GM12878 (cell line): ENCODE measurements around the gene HPX. TPM values are rescaled to one million over a fixed set of nuclear protein-coding genes. Genes with fewer than 3 reads are reported as not detected.

Experiments used
- ATAC-seq: fragments of 200-7000 bp; cut with Tn5 transposase; 3 replicates; pipeline ENCODE4 v1.9.1; 2020; ENCODE audit warnings: mild to moderate bottlenecking, moderate library complexity
- BruUV-seq: library from RNA; stranded (reverse); fragments of 400-500 nt; replicated peaks from 2 replicates; lab custom pipeline; 2021; lab: Mats Ljungman, UMichigan
- CTCF ChIA-PET: fragments of 300-600 bp; sonication (Branson Sonifier 250); formaldehyde crosslinking; extraction: SDS; loops from one replicate; lab custom pipeline; 2021; ENCODE audit warnings: inconsistent platforms; lab: Yijun Ruan, JAX
- POLR2A ChIA-PET: fragments of 350-600 bp; formaldehyde crosslinking; extraction: SDS; loops from one replicate; lab custom pipeline; 2021; ENCODE audit warnings: inconsistent platforms; lab: Charles Lee
- RAD21 ChIA-PET: fragments of 300-600 bp; sonication (Branson Sonifier 250); formaldehyde crosslinking; loops from one replicate; lab custom pipeline; 2023; ENCODE audit warnings: antibody characterized with exemption; ENCODE audit not compliant: unreplicated experiment; lab: Charles Lee
- SMC1A ChIA-PET: fragments of 300-600 bp; sonication (Branson Sonifier 250); formaldehyde crosslinking; loops from one replicate; lab custom pipeline; 2023; ENCODE audit not compliant: unreplicated experiment, uncharacterized antibody; lab: Charles Lee
- DNase-seq: peaks from one replicate; pipeline ENCODE4 v3.0.0-alpha.2; 2011; ENCODE audit warnings: low read depth, low spot score
- FAIRE-seq: peaks from 3 replicates; lab custom pipeline; 2011; peaks lifted over from hg19 to GRCh38; lab: Jason Lieb, UNC
- H2AFZ ChIP-seq: 2 replicates; pipeline ENCODE4 v1.6.0; 2011; ENCODE audit warnings: low read depth, low read length, control low read depth; ENCODE audit not compliant: control insufficient read depth
- H3K27ac ChIP-seq: 2 replicates; pipeline ENCODE4 v1.5.1; 2011; ENCODE audit warnings: control low read depth; ENCODE audit not compliant: control insufficient read depth, insufficient read depth
- H3K27me3 ChIP-seq, 2 experiments: replicated peaks in 1 of 2; 2 replicates each; pipeline versions ENCODE4 v1.6.0 to v1.6.1; 2011; ENCODE audit warnings: low read length in 1 of 2; ENCODE audit not compliant: control insufficient read depth in 2 of 2, insufficient read depth in 2 of 2
- H3K36me3 ChIP-seq, 2 experiments: 2 replicates each; pipeline ENCODE4 v1.5.1; 2011; ENCODE audit warnings: low read length in 1 of 2; ENCODE audit not compliant: control insufficient read depth in 2 of 2, insufficient read depth in 2 of 2
- H3K4me1 ChIP-seq: 2 replicates; pipeline ENCODE4 v1.6.1; 2011; ENCODE audit warnings: mild to moderate bottlenecking, low read length, moderate library complexity, mixed read lengths; ENCODE audit not compliant: control insufficient read depth, insufficient read depth
- H3K4me2 ChIP-seq: 2 replicates; pipeline ENCODE4 v1.6.0; 2011; ENCODE audit warnings: control low read depth; ENCODE audit not compliant: control insufficient read depth, insufficient read depth
- H3K4me3 ChIP-seq: fragments of 200-600 bp; sonication (generic); 2 replicates; pipeline ENCODE4 v1.5.1; 2016
- H3K79me2 ChIP-seq: 2 replicates; pipeline ENCODE4 v1.6.0; 2011; ENCODE audit warnings: low read length; ENCODE audit not compliant: control insufficient read depth, insufficient read depth
- H3K9ac ChIP-seq: 2 replicates; pipeline ENCODE4 v1.8.0; 2011; ENCODE audit warnings: low read length, control low read depth, mixed read lengths; ENCODE audit not compliant: control insufficient read depth, insufficient read depth
- H3K9me3 ChIP-seq: replicated peaks from 3 replicates; pipeline ENCODE4 v1.5.1; 2011; ENCODE audit warnings: mild to moderate bottlenecking, low read length; ENCODE audit not compliant: control insufficient read depth, insufficient read depth
- H4K20me1 ChIP-seq: 2 replicates; pipeline ENCODE4 v1.6.0; 2011; ENCODE audit not compliant: control insufficient read depth, insufficient read depth
- GATAD2B ChIP-seq: fragments of 450-650 bp; conservative IDR thresholded peaks from 2 replicates; pipeline ENCODE4 v1.6.1; 2017; ENCODE audit warnings: low read depth, mild to moderate bottlenecking, moderate library complexity
- HCFC1 ChIP-seq: fragments of 150-350 bp; IDR thresholded peaks from 2 replicates; pipeline ENCODE4 v1.6.1; 2014; ENCODE audit warnings: low read length
- HDAC6 ChIP-seq: fragments of 200-600 bp; sonication (generic); IDR thresholded peaks from one replicate; pipeline ENCODE4 v1.8.0; 2017; ENCODE audit warnings: antibody characterized with exemption; ENCODE audit not compliant: unreplicated experiment
- MEF2A ChIP-seq: IDR thresholded peaks from 2 replicates; pipeline ENCODE4 v1.6.1; 2011; ENCODE audit warnings: low read depth, mild to moderate bottlenecking, low read length, moderate library complexity; ENCODE audit not compliant: insufficient read depth
- MEF2B ChIP-seq: fragments of 450-650 bp; IDR thresholded peaks from 2 replicates; pipeline ENCODE4 v1.6.1; 2018; ENCODE audit warnings: mild to moderate bottlenecking, moderate library complexity; ENCODE audit not compliant: partially characterized antibody, poor library complexity, severe bottlenecking
- NFYA ChIP-seq: IDR thresholded peaks from 2 replicates; pipeline ENCODE4 v1.6.1; 2011; ENCODE audit warnings: low read depth, mild to moderate bottlenecking, low read length, improper control_type of control experiment, borderline replicate concordance
- NRF1 ChIP-seq: conservative IDR thresholded peaks from 2 replicates; pipeline ENCODE4 v1.6.1; 2011; ENCODE audit warnings: mild to moderate bottlenecking, low read depth, low read length, improper control_type of control experiment
- POLR2AphosphoS2 ChIP-seq: IDR thresholded peaks from 2 replicates; pipeline ENCODE4 v1.6.1; 2011; ENCODE audit warnings: low read depth, mild to moderate bottlenecking, low read length, improper control_type of control experiment, moderate library complexity
- SIN3A ChIP-seq: IDR thresholded peaks from 2 replicates; pipeline ENCODE4 v1.6.1; 2012; ENCODE audit warnings: low read depth, low read length, improper control_type of control experiment
- SMAD1 ChIP-seq: fragments of 450-650 bp; IDR thresholded peaks from 2 replicates; pipeline ENCODE4 v1.6.1; 2018; ENCODE audit warnings: mild to moderate bottlenecking, low read depth; ENCODE audit not compliant: partially characterized antibody
- SPI1 ChIP-seq: IDR thresholded peaks from 2 replicates; pipeline ENCODE4 v1.6.1; 2011; ENCODE audit warnings: low read depth, mild to moderate bottlenecking, low read length, moderate library complexity, borderline replicate concordance; ENCODE audit not compliant: insufficient read depth
- SREBF2 ChIP-seq: IDR thresholded peaks from 2 replicates; pipeline ENCODE4 v1.6.1; 2012; ENCODE audit warnings: mild to moderate bottlenecking, low read length
- STAT1 ChIP-seq: fragments of 450-650 bp; conservative IDR thresholded peaks from 2 replicates; pipeline ENCODE4 v1.6.1; 2014; ENCODE audit warnings: antibody characterized with exemption, mild to moderate bottlenecking
- STAT3 ChIP-seq: IDR thresholded peaks from 2 replicates; pipeline ENCODE4 v1.6.1; 2011; ENCODE audit warnings: low read depth, low read length, improper control_type of control experiment
- TARDBP ChIP-seq: IDR thresholded peaks from 2 replicates; pipeline ENCODE4 v1.6.1; 2016; ENCODE audit warnings: borderline replicate concordance
- YBX1 ChIP-seq: fragments of 450-650 bp; IDR thresholded peaks from 2 replicates; pipeline ENCODE4 v1.6.1; 2016; ENCODE audit warnings: antibody characterized with exemption
- WGBS: methylation state at CpG from one replicate; pipeline ENCODE4 v1.1.6; 2016; ENCODE audit warnings: low lambda C conversion rate; ENCODE audit not compliant: insufficient replicate concordance, insufficient coverage; ENCODE audit errors: missing lambda C conversion rate; 5-methylcytosine and 5-hydroxymethylcytosine counted together
- in situ Hi-C: fragments of 300-500 bp; cut with MboI; formaldehyde crosslinking; loops from 9 replicates; pipeline ENCODE4 v1.14.3; 2018; ENCODE audit warnings: mixed read lengths
- intact Hi-C: fragments of 100-400 bp; cut with micrococcal nuclease; formaldehyde crosslinking; loops from one replicate; pipeline ENCODE4 v1.14.2; 2022; ENCODE audit not compliant: unreplicated experiment
- polyA plus RNA-seq, 11 experiments: library from polyadenylated mRNA; depleted of rRNA in 4 of 11; unstranded in 6 of 11; stranded (reverse) in 5 of 11; fragments of >200 nt; fragmentation: Nextera tagmentation in 4 of 11; fragmentation: Illumina TruSeq in 1 of 11; extraction: Ambion mirVana in 4 of 11; extraction: Trizol in 1 of 11; gene quantifications; 1 replicate in 1 of 11; 2 replicates in 10 of 11; pipeline versions ENCODE4 v1.2.1 to v1.2.3, GENCODE V29; 2011 to 2016; ENCODE audit warnings: inconsistent platforms in 2 of 11, missing spikeins in 2 of 11, low read depth in 1 of 11
- total RNA-seq, 4 experiments: library from RNA; depleted of rRNA in 3 of 4; stranded (reverse); fragments of >200 nt in 3 of 4; fragmentation: Illumina TruSeq in 1 of 4; extraction: Trizol in 1 of 4; gene quantifications; 2 replicates each; pipeline versions ENCODE4 v1.2.1 to v1.2.3, GENCODE V29; 2013 to 2021
- TF ChIP-seq, protein P1 (sequence below): IDR thresholded peaks from 2 replicates; pipeline ENCODE4 v1.6.1; 2012; ENCODE audit warnings: improper control_type of control experiment, low read depth, low read length; ENCODE audit not compliant: insufficient replicate concordance

Gene HPX
- total and polyA plus RNA-seq, 10 of the 15 experiments (the other 5 are each of a cell fraction or from before 2014, with no cell fraction given), result 0.08 to 1.7 (median 0.18) TPM; not detected in 1

DNA sequence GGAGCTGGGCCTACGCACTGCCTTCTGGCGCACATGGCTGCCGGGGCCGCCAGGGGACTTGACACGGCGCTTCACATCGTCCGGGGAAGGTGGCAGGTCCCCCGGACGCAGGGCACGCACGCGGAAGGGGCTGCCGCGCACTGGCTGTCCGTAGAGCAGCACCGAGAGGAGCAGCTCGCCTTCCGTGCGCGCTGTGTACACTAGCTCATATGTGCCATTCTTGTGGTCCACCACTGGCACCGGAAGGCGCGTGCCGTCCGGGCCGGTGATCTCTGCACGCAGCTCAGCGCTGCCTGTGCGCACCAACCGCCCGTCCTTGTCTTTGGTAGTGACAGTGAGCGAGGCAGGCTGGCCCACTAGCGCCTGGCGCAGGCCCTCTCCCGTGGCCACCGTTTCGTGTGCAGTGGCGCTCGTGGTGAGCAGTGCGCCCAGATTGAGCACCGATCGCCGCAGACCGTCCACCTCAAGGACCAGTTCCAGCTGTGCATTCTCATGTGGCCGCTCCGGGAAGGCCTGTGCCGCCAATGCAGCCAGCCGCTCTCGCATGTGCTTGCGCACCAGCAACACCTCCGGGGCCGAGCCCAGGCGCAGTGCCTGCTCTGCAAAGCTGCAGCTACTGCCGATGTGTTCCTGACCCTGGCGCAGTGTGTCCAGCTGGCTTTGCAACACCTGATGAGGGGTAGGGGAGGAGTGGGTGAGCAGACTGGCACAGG is 15.7 kb upstream of the HPX start:
- ChIA-PET CTCF (no interaction called here), SMC1A (interaction anchor here (1.0 to 2.1 kb wide), 2 partner anchors 10 to 77 kb away, joined by 3 to 8 read pairs; no protein-coding TSS in a partner anchor), RAD21 (interaction anchor here (2.1 kb wide), 1 partner anchor 77 kb away, joined by 5 read pairs; no protein-coding TSS in a partner anchor), POLR2A (no interaction called here)
- Histone ChIP-seq H3K79me2 (no peaks in the 10 kb centered on the region), H3K9me3 (no peaks in the 10 kb centered on the region), H3K4me3 (no peak overlapping the region), H3K36me3 (no peaks in the 10 kb centered on the region; a peak in 1 of 4 replicates), H3K27me3 (no peaks in the 10 kb centered on the region), H3K9ac (no peak overlapping the region), H3K4me2 (no peak overlapping the region), H2AFZ (no peak overlapping the region), H3K4me1 (no peaks in the 10 kb centered on the region), H4K20me1 (no peaks in the 10 kb centered on the region), H3K27ac (no peak overlapping the region)
- no TSS peak for BruUV-seq
- no peak for DNase-seq
- in situ Hi-C loops, result no loop called here
- intact Hi-C loops, result no loop called here
- ATAC-seq, result no peak
- 93% methylated on average over 52 of the region's 56 CpGs for WGBS
- FAIRE-seq, result no peak
- TF ChIP-seq HDAC6, result no peak
- TF ChIP-seq HCFC1, result no peak
- TF ChIP-seq NFYA, result no peak
- no peak for TF ChIP-seq NRF1
- TF ChIP-seq MEF2B, result no peak
- TF ChIP-seq STAT1, result no peak
- TF ChIP-seq, protein P1, sequence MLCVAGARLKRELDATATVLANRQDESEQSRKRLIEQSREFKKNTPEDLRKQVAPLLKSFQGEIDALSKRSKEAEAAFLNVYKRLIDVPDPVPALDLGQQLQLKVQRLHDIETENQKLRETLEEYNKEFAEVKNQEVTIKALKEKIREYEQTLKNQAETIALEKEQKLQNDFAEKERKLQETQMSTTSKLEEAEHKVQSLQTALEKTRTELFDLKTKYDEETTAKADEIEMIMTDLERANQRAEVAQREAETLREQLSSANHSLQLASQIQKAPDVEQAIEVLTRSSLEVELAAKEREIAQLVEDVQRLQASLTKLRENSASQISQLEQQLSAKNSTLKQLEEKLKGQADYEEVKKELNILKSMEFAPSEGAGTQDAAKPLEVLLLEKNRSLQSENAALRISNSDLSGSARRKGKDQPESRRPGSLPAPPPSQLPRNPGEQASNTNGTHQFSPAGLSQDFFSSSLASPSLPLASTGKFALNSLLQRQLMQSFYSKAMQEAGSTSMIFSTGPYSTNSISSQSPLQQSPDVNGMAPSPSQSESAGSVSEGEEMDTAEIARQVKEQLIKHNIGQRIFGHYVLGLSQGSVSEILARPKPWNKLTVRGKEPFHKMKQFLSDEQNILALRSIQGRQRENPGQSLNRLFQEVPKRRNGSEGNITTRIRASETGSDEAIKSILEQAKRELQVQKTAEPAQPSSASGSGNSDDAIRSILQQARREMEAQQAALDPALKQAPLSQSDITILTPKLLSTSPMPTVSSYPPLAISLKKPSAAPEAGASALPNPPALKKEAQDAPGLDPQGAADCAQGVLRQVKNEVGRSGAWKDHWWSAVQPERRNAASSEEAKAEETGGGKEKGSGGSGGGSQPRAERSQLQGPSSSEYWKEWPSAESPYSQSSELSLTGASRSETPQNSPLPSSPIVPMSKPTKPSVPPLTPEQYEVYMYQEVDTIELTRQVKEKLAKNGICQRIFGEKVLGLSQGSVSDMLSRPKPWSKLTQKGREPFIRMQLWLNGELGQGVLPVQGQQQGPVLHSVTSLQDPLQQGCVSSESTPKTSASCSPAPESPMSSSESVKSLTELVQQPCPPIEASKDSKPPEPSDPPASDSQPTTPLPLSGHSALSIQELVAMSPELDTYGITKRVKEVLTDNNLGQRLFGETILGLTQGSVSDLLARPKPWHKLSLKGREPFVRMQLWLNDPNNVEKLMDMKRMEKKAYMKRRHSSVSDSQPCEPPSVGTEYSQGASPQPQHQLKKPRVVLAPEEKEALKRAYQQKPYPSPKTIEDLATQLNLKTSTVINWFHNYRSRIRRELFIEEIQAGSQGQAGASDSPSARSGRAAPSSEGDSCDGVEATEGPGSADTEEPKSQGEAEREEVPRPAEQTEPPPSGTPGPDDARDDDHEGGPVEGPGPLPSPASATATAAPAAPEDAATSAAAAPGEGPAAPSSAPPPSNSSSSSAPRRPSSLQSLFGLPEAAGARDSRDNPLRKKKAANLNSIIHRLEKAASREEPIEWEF, result no peak
- TF ChIP-seq STAT3, result no peak
- no peak for TF ChIP-seq MEF2A
- TF ChIP-seq SREBF2, result no peak
- TF ChIP-seq SMAD1, result no peak
- TF ChIP-seq TARDBP, result no peak
- no peak for TF ChIP-seq SIN3A
- TF ChIP-seq YBX1, result no peak
- TF ChIP-seq GATAD2B, result no peak
- no peak for TF ChIP-seq SPI1
- no peak for TF ChIP-seq POLR2AphosphoS2
